Ureter (tissue), 1 donor: ENCODE data around the gene OR2T34. TPM values are rescaled to one million over a fixed set of nuclear protein-coding genes. Genes with fewer than 3 reads are reported as not detected.
"Not testable (repeated sequence)": the region's sequence is repeated elsewhere in the genome, so short reads cannot be mapped to it uniquely, and the experiment has no call there.

Source experiments
- DNase-seq: peaks from one replicate; pipeline ENCODE4 v3.0.0-alpha.2; 2020; ENCODE audit warnings: low spot score
- total RNA-seq: library from RNA; stranded (reverse); gene quantifications from one replicate; pipeline ENCODE4 v1.2.4, GENCODE V29; 2023
- donor health status: DM: yes; HTN: yes; CAD: no.

The OR2T34 gene, protein sequence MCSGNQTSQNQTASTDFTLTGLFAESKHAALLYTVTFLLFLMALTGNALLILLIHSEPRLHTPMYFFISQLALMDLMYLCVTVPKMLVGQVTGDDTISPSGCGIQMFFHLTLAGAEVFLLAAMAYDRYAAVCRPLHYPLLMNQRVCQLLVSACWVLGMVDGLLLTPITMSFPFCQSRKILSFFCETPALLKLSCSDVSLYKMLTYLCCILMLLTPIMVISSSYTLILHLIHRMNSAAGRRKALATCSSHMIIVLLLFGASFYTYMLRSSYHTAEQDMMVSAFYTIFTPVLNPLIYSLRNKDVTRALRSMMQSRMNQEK
- total RNA-seq: not detected

DNA sequence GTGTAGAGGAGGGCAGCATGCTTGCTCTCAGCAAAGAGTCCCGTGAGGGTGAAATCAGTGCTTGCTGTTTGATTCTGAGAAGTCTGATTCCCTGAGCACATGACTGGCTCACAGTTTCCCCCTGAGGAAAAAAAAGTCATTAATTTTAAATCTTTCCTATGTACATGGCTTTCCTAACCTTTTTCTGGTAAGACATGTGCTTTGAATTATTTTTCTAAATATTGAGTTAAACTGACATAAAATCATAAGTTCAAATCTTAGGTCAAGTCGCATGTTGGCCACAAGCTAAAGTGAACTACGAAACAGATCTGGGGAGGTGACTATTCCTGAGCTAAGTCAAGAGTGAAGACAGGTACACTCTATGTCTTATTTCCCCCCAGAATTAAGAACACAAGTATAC lies at the start of gene OR2T34:
TSS of gene OR2T34 (minus strand) at position 101 of the 400 bp plus-strand sequence. CDS start at position 101, 0 bp downstream.
- DNase-seq: not testable (repeated sequence)

DNA sequence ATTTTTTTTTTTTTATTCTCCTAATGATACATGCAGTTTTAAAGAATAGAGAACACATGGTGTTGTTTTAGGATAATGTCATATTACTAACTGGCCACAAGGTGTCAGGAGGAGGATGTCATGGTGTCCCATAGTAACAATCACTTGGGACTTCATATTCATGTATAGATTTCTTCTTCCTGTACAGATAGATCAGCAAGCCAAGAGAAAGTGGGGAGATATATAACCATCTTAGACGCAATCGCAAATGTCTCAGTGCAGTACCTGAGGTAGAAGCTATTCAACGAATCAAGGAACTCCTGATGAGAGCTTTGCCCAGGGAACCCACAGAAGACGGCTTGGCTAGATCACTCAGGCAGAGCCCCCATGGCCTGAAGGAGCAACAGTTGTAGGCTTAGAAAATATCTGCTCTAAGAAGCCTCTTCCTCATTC lies 48.0 kb upstream of the OR2T34 start:
- DNase-seq: no peak

DNA sequence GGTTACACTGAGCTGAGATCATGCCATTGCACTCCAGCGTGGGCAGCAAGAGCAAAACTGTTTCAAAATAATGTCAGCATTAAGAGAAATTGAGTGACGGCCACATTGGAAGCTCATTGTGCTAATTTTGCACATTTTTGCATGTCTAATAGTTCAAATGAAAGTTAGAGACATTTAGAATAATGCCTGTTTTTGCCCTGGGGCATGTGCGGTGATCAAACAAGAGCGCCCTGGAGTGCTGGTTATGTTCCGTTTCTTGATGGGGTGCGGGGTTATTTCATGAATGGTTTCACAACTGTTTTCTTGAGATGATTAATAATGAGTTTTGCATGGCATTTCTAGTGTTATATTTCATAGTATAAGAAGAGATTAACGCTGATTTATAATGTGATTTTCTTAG lies 47.2 kb upstream of the OR2T34 start:
- DNase-seq: no peak

DNA sequence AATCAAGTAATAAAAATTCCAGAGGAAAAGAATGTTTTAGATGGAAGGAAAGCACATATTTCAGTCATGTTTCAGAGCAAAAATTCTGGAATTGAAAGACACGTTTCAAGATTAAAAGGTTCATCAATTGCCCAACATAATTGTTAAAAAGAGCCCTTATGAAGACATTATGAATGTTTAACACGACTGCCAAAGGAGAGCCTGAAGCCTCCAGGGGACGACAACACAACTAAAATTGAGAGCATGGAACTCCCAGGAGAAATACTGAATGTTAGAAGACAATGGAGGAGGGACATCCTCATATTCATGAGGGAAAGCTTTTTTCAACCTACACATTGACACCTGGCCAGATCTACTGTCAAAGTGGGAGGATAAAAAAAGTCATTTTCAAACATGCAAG lies 44.3 kb upstream of the OR2T34 start:
- DNase-seq: peak; percentile 52

DNA sequence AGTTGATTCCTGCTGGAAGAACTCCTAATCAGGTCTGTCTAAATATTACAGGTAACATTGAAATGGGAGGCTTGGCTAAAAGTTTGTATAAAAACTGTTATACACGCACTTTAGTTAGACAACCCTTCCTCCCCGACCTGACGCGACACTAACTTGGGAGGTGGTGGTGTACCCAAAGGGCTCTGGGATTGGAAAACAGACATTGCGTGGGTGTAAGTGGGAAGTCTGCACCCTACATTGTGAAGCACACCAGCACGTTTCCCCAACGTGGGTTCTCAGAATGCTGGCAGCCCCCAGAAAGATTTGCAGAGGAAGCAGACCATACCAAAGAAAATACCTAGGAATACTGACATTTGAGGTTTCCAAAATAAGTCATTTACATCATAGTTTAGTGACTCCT lies 43.6 kb upstream of the OR2T34 start:
- no peak for DNase-seq

DNA sequence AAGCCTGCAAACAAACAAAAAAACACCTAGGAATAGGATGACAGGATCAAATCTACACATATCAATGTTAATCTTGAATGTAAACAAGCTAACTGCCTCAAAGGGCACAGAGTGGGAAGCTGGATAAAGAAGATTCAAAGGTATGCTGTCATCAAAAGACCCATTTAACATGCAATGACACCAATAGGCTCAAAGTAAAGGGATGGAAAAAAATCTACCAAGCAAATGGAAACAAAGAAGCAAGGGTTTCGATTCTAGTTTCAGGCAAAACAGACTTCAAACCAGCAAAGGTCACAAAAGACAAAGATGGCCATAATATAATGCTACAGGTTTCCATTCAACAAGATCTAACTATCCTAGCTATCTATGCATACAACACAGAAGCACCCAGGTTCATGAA lies 39.2 kb upstream of the OR2T34 start:
- DNase-seq: no peak

DNA sequence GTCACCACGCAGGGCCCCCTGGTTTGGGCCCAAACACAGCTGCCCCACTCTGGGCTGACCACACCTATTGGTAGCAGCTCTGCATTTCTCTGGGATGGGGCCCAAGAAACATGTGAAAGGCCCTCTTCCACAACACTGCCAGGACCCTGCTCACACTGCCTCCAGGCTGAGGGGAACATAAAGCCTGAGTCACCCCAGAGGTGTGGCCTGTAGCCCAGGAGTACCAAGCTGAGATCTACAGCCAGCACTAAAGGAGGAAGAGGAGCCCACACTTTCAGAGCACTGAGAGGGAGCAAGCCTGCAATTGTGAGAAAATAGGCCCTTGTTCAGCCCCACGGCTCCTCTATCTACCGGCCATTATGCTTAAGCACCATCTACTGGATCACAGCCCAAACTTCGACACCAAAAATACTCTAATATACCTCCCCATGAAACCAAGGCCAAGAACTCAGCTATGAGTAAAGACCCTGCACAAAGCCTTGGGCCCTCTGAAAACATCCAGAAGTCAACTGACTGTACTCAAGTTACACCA lies 37.4 kb upstream of the OR2T34 start:
- no peak for DNase-seq

DNA sequence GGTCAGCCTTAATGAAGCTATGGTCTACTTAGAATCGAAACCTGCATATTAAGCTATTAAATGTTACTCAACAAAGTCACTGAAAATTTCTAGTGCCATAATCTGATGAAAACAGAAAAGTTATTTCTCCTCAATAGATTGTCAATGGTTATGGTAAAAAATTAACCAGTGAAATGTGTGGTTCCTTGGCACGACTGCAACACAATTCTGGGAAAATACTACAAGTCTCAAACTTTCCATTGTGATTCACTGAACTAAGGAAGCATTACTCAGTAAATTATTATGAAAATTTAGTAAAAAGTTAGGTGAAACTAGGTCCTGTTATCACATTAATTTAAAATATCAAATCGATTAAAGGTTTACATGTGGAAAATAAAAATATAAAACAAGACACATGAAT lies 35.7 kb upstream of the OR2T34 start:
- no peak for DNase-seq

DNA sequence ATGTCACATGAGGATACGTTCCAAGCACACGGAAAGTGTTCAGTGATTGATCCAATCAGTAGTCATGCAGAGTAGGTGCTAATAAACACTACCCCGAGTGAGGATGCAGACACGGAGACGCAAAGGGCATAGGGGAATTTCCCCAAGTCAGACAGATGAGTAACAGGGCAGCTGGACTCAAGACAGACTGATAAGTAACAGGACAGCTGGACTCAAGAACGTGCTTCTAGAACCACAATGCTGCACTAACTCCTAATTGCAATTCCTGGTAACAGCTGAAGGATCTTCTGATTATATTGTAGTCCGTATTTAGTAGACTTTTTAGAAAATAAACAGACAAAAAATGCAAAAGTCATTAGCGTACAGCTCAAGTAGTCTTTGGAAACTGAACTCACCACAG lies 24.8 kb upstream of the OR2T34 start:
- DNase-seq: no peak

DNA sequence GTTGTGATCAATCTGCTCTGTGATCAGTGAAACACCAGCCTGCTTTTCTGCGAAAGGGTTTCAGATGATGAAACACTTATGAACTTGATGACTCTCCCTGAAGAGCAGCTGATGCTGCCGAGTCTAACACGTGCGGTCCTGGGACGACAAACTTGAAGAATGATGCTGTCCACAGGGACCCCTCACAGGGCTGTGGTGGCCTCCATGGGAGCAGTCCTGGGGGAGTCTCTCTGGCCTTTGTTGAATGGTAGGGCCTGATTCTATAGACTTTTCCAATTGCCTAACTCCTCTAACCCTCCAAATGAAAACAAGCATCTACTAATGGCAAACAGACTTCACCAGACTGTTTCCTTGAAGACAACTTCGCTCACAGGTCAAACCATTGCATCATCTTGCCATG lies 23.0 kb upstream of the OR2T34 start, which contains the start of gene OR2T10:
TSS of gene OR2T10 (minus strand) at position 112 of the 400 bp plus-strand sequence. CDS start 3,932 bp downstream, outside the sequence.
- no peak for DNase-seq

DNA sequence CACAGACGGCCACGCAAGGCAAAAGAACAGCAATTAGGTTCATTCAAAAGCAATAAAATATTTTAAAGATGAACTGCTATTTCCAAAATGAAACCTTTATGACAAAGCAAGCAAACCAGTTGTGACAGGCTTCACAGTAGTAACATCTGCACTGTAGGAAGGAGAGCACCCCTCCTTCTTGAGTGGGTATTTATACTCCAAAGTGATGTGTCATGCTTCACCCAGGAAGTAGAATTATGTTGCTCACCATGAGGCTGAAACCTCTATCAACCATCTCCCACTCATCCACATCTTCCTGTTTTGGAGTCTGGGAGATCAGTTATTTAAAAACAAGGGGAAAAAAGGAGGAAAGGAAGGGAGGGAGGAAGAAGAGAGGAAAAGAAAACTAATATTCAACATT lies 22.1 kb upstream of the OR2T34 start:
- no peak for DNase-seq

DNA sequence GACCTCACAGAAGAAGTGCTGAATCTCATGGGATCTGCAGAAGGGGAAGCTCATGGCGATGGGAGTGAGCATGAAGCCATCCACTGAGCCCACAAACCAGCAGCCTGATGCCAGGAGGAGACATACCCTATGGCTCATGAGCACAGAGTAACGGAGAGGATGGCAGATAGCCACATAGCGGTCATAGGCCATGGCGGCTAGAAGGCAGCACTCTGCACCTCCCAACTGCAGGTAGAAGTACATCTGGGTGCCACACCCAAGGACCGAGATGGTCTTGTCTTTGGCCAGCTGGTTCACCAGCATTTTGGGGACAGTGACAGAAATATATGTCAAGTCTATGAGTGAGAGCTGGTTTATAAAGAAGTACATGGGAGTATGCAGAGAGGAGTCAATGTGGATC lies 18.7 kb upstream of the OR2T34 start:
- no peak for DNase-seq

DNA sequence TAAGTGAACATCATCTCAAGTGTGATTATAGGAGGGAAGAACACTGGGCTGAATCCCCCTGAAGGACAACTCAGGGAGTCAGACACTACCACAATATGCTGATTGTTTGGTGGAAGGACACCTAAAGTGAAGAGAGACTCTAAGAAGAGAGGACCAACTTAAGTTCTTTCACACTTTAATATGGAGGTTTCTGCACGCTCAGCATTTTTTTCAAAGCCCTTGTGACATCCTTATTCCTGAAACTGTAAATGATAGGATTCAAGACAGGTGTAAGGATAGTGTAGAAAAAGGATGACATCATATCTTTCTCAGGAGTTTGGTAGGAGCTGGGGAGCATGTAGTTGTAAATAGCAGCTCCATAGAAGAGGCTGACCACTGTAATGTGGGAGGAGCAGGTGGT lies 18.1 kb upstream of the OR2T34 start:
- DNase-seq: no peak

DNA sequence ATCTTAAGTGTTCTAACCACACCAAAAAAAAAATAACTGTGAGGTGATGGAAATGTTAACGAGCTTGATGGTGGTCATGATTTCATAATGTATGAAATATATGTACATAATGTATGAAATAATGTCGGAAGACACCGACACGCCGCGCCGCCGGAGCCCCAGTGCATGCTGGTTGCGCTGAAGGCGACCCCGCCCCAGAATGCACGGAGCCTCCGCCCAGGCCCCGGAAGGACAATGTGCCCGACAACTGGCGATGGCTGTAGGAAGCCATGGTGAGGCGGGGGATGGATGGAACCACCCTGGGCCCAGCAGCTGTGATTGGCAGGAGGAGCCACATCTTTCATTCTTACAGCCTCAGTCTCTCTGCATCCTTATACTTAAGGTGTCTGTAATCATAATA lies 15.5 kb upstream of the OR2T34 start:
- no peak for DNase-seq

DNA sequence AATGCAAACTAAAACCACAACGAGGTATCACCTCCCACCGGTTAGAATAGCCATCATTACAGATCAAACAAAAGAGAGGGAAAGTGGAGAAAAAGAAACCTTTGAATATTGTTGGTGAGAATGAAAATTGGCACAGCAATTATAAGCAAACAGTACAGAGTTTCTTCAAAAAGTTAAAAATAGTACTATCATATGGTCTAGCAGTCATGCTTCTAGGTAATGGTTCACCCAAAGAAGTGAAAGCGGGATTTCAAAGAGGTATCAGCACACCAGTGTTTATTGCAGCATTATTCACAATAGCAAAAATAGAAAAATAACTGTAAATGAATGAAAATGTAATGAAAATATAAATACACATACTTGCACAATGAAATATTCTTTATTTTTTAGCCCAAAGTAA lies 14.8 kb upstream of the OR2T34 start:
- no peak for DNase-seq

DNA sequence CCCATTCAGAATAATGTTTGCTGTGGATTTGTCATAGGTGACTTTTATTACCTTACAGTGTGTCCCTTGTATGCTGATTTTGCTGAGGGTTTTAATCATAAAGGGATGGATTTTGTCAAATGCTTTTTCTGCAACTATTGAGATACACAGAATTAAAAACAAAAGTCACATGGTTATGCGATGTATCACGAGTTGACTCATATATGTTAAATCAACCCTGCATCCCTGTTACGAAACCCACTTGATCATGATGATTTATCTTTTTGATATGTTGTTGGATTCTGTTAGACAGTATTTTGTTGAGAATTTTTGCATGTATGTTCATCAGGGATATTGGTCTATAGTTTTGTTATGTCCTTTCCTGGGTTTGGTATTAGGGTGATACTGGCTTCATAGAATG lies 10.7 kb upstream of the OR2T34 start:
- DNase-seq: no peak

DNA sequence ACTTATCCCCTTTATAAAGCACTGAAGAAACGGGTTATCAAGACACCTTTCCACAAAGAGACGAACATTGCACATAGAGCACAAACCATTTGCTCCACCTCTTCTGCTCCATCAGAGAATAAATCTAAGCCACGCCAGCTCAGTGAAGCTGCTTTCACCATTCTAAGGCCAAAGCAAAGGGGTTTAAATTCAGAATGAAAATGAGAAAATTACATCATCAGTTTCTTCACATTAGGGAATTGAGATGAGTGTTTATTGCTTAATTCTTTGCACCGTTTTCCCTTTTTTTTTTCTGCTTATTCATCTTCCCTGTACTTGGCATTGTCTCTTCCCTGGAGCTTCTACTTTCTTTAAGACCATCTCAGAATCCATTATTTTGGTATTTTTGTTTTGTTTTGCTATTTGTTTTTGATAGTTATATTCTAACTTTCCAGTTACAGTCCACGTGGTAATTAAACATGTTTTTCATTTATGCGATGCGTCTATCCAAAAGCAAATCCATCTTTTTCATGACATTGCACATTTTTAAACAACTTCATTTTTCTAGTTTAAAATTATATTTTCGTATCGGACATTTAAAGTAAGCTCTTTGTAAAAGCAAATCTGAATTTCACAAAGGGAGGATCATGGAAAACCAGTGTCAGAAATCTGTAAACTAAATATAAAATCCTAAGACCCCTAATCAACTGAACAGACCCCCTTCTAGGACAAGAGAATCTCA lies 1.9 kb upstream of the OR2T34 start:
- DNase-seq: no peak

DNA sequence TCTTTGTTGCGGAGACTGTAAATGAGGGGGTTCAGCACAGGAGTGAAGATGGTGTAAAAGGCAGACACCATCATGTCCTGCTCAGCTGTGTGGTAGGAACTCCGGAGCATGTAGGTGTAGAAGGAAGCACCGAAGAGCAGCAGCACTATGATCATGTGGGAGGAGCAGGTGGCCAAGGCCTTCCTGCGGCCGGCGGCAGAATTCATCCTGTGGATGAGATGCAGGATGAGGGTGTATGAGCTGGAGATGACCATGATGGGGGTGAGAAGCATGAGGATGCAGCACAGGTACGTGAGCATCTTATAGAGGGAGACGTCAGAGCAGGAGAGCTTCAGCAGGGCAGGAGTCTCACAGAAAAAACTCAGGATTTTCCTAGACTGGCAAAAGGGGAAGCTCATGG lies 701 bp downstream of the OR2T34 start:
- not testable (repeated sequence) for DNase-seq

DNA sequence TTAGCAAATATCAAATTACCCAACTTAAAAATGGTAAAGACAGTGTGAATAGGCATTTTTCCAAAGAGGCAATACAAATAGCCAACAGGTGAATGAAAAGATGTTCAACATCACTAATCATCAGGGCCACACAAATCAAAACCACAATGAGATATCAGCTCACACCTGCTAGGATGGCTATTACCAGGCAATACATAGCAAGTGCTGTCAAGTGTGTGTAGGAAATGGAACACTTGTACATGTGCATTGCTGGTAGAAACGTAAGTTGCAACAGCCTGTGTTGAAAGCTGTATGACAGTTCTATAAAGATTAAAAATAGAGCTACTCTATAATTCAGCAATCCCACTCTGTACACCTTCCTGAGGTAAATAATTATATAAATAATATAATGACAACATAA lies 2.5 kb downstream of the OR2T34 start:
- DNase-seq: not testable (repeated sequence)

DNA sequence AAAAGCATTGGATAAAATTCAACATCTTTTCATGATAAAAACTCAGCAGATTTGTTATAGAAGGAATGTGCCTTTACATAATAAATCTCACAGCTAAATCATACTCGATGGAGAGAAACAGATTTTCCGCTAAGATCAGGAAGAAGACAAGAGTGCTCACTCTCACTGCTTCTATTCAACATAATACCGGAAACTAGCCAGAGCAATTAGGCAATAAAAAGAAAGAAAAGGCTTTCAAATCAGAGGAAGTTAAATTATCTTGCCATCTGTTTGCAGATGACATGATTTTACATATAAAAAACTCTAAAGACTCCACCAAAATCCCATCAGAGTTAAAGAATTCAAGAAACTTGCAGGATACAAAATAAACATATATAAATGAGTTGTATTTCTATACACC lies 3.7 kb downstream of the OR2T34 start:
- DNase-seq: not testable (repeated sequence)

DNA sequence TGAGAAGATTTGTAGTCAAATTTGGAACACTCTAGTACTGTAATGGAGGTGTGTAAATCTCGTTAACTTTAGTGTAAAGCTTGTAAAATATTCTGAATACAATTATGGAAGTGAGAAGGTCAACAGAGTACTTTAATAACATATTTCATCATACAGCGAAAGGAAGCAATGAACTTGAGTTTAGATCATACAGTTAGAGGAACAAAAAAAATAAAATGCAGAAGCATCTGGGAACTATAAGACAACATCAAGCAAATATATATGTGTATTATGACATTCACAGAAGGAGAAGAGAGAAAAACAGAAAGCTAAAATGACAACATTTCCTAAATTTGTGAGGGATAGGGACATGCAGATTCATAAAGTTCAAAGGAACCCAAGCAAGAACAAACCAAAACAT lies 5.5 kb downstream of the OR2T34 start:
- DNase-seq: not testable (repeated sequence)

DNA sequence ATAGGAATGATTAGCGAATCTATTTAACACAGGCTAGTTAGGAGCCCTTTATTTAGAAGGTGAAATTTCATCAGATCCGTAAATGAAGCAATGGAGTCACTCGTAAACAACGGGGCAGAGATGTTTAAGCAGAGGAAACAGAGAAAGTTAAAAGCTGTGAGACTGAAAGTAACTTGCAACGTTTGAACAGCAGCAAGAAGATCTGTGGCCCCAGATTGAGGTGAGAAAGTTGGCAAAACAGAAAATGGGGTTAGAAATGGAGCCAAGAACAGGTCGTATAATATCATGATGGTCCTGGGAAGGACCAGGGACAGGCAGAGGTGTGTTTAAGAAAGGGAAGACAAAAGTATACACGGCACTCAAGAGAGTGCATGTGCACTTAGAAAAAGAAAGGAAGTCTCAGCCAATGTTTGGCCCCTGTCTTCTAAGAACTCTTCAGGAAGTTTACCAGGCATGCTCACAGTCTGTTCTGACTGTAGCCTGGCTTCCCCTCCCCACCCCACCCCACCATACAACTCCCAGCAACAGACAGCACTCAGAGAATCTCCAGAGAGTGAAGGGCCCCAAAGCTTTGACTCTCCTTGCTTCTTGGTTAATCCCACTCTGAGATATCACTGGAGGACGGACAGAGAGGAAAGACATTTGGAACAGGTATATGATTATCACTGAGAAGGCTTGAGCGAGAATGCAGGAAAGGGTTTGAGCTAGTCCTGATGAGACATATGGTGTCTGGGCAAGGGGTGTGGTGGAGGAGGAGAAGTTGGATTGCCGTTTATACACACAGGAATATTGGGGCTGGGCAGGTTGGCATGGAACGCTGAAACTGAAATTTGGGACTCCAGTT lies 8.8 kb downstream of the OR2T34 start:
- not testable (repeated sequence) for DNase-seq
